ENCODE results near the gene IPO4.

IPO4 gene

DNA sequence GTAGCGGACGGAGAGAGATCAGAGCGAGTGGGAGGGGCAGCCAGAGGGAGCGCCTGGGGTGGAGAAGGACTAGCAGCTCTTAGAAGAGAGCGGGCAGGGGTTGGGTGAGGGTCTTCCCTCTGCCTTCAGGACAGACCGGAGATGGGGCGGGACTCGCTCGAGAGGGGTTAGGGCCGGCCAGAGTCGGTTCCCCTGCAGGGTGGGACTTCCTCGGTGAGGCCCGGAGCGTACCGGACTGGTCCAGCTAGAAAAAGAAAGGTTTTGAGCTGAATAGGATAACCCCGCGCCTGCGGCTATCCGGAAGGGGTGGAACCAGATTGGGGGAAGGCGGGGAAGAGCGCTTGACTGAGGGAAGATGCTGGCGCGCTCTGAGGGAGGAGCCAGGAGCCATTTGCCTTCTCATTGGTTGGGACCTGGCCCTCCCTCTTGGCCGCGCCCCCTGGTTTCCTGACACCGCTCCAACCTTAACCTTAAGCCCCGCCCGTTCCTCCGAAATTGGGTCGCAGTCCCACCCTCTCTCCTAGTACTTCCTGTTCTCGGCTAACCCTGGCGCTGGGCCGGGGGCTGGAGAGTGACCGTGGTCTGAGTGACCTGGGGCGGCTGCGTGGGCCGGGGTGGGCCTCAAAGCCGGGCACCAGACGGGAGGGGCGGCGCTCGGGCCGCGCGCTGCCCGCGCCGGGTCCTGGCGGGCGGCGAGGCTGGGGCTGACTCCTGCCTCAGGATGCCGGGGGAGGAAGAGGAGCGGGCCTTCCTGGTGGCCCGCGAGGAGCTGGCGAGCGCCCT, 41.4 kb downstream of the IPO4 start, which contains the start of gene RNF31:
RNF31 (plus strand) TSS at position 521 of the 783 bp plus-strand sequence; CDS start at position 722, 201 bp downstream.
- peak; percentile 99 for DNase-seq

DNA sequence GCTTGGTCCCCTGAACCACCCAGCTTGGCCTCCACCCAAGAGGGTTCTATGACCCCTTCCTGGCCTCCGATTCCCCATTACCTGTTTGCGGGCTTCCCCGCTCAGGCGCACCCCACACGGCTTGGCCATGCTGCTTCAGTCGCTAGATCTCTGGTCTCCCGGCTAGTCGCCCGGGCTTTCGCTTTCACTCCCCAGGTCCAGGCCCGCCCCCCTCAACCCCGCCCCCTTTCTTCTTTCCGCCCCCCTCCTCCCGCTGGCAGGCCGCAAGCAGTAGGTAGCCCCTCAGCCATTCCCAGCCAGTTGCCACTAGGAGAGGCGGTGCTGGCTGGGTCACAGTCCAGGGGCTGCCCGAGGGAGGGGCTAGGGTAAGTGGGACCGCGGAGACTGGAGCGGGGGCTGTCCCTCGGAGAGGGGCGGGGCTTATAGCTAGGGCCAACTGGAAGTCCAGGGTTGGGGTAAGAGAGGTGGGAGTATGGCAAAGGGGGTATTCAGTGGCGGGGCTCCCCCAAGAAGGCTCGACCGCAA, 42.1 kb downstream of the IPO4 start, which contains the start of gene PSME2:
PSME2 (minus strand) TSS at position 158 of the 525 bp plus-strand sequence; CDS start at position 129, 29 bp downstream.
- DNase-seq, result peak; percentile 100

DNA sequence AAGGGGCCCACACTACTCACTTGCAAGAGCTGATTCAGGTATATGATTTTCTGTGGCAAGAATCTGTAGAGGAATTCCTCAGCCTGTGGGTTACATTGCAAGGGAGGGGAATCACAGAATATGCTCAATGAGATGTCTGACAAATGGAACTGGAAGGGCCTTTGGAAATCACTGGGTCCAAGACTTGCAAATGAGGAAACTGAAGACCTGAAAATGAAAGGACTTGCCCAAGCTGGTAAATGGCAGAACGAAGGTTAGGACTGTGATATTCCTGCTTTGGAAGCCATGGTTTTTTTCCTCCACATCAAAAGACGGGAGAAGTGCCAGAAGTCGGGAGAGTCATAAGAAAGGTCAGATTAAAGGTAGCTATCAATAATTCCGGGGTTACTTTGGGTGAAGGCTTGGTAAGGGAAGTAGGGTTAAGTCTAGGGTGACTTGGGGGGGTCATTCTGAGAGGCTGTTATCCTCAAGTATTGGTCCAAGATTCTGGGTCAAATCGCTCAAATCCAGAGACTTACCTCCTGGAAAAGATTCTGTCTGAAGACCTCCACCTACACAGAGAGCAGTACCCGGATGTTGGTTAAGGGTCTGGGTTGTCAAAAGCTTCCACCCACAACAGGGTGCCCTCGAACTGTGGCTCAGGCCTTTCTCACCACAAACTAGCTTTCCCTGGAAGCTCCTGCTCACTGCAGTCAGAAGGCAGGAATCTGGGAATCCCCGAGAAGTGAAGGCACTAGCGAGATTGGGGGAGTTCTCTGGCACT, 42.7 kb downstream of the IPO4 start:
- DNase-seq, result no peak

DNA sequence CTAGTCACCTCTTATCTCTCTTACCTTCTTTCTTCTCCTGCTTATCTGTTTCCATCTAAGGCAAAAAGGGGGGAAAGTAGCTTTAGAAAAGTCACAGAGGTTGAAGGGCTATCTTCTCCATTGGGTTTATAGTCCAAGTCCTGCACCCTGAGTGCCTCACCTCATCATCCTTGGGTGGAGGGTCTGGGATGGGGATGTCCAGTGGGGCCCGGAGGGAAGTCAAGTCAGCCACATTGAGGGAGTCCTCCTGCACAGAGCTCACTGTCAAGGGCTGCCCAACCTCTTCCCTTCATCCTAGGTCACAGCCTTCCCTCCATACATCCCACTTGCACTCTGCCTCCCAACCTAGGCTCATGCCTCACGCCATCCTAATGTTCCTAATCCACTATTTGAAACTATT, 43.4 kb downstream of the IPO4 start:
- DNase-seq, result no peak

DNA sequence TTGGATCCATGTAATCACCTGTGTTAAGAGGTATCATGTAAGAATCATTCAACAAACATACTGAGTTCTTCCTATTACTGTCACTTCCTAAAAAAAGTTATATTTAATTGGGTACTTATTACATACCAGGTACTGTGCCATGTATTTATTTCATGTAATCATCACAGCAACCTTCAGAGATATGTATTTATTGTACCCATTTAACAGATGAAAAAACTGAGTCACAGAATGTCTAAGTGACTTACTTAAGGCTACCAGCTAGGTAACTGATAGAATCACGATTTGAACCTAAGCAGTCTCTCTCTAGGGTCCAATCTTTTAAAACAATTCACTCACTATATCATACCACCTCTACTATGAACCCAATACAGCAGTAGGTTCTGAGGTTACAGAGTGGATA, 44.2 kb downstream of the IPO4 start:
- DNase-seq, result no peak

DNA sequence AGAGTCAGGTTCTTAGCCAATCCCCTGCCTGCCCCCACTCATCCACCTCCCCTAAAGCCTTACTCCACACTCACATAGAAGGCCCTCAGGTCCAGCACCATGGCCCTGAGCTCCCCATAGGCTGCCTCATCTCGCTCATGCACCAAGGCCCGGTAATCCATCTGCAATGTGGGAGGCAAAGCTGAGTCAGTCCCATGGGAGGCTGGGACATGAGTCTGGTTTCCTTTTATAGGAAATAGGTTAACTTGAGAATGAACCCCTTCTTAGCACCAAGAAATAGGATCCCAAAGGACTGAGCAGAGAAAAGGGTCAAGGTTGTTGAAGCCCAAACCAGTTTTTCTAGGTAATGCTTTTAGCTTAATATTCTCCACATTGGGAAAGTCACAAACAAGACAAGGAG, 45.1 kb downstream of the IPO4 start:
- DNase-seq, result no peak

DNA sequence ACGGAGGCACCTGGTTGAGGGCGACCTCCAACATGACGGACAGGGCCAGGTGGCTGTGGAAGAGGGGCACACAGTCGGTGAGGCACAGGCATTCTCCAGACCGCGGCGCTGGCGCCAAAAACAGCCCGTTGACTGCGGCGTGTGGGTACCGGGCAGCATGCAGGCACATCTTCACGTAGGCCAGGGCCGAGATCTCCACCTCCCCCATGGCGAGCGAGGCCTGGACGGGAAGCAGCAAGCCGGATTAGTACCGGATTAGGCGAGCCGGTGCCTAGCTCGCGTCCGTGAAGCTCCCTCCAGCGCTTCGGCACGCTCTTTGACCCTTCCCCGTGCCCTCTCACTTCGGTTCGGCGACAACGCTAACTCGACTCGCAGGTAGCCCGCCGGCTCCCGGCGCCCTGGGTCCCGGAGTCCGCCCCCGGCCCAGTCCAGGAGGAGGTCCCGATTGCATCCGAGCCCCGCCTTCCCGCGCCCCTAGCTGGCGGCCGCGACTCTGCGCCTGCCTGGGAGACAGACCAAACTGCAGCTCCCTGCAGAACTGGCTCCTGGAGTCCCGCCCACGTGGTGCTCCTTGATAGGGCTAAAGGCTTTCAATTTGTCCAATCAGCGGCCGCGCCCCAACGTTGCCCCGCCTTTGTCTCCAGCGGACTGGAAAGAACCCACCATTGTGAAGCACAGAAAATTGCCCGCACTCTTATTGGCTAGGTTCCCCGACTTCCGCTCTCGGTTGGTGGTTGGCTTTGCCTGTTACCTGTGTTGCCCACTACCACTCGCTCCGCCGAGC, 47.3 kb downstream of the IPO4 start, which contains the start of gene EMC9:
EMC9 (minus strand) TSS at position 495 of the 784 bp plus-strand sequence; CDS start at position 208, 287 bp downstream.
- DNase-seq, result peak; percentile 100

DNA sequence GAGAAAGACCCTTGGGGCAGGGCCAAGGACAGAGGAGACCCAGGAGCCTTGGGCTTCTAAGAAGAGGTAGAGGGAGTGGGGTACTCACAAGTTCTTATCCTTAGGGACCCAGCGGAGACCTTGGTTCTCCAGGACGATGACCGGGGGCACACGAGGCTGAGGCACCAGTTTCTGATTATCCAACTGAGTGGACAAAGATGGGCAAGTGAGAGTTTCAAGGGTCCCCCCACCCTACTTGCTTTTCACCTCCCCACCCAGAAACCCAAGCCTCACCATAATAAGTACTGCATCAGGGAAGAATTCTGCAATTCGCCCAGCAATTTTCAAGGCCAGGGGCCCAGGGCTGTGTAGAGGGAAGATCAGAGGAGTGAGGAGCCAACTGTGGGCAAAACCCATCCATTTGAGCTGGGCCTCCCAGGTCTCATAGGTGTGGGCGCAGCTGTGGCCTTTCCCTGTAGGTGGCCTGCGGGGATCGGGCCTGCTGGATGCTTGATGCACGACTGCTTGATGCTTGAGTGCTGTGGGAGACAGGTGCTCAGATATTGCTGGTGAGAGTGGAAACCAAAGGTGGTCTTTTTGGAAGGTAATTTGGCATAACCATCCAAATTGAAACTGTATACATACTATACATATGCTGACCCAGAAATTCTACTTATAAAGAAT, 49.2 kb downstream of the IPO4 start:
- no peak for DNase-seq

DNA sequence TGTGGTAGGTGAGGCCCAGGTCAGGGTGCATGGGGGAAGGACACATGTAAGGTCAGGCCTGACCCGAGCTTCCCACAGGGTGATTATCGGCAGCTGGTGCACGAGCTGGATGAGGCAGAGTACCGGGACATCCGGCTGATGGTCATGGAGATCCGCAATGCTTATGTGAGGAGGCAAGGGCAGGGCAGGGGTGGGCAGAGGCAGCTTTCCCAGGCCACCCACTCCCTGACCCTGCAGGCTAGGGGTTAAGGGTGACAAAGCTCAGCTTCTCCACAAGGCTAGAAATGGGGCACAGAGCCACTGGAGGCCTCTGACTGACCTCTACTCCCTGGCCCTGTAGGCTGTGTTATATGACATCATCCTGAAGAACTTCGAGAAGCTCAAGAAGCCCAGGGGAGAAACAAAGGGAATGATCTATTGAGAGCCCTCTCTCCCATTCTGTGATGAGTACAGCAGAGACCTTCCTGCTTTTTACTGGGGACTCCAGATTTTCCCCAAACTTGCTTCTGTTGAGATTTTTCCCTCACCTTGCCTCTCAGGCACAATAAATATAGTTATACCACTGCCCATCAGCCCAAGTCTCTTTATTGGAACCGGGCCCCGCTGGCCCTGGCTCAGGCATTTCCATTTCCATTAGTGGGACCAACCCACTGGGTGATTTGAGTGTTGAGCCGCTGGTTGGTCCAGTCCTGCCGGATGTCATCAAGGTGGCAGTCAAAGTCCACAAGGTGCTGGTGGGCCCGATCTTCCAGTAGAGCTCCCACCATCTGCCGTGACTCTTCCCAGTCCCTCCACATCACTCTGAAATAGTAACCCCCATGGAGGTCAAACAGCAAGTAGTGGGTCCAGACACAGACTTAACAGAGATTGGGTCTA, 50.0 kb downstream of the IPO4 start:
- DNase-seq, result no peak

DNA sequence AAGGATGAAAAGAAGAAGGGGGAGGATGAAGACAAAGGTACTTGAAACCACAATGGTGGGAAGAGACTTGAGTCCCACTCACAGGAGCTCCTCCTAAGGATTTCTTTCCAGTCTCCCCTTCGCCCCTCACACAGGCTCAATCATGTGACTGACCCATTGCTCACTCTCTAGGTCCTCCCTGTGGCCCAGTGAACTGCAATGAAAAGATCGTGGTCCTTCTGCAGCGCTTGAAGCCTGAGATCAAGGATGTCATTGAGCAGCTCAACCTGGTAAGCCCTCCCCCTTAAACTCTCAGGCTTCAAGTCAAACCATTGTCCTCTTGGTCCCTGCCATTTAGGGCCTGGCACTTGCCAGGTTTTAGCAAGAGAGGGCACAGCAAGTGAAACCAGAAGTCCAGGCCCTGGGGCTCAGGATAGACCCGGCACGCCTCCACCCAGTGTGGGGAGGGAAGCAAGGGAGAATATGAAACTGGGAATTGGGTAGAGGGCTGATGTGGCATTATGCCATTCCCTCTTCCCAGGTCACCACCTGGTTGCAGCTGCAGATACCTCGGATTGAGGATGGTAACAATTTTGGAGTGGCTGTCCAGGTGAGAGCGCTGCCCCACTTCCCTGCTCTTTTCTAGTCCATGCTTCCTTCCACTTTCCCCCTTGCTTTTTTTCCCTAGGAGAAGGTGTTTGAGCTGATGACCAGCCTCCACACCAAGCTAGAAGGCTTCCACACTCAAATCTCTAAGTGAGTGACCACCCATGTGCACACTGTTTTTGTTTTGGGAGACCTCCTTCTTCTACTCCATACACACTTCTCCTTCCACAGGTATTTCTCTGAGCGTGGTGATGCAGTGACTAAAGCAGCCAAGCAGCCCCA, 50.9 kb downstream of the IPO4 start:
- no peak for DNase-seq

DNA sequence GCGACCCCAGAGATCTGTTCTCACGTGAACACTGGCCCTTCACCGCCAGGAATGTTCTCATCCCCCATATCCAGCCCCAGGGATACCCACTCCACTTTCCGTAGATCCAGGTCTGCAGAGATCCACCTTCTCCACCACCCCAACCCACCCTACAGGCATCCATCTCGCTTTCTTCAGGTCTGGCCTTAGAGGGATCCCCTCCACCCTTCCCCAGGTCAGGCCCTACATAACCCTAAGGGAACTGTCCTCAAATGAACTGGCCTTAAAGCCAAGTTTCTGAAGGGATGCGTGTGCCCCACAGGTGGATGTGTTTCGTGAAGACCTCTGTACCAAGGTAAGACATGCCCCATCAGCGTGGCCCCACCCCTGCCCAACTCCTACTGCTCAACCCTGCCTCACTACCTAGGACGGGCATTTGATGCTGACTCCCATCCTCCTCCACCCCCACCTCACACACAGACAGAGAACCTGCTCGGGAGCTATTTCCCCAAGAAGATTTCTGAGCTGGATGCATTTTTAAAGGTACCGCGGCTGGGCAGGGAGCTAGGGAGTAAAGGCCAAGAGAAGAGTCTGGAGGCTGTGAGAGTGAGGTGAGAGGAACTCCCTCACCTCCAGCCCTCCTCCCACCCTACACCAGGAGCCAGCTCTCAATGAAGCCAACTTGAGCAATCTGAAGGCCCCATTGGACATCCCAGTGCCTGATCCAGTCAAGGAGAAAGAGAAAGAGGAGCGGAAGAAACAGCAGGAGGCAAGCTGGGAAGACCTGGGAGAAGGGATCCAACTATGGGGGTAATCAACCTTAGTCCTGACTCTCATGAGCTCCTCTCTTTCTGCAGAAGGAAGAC, 51.7 kb downstream of the IPO4 start:
- no peak for DNase-seq

DNA sequence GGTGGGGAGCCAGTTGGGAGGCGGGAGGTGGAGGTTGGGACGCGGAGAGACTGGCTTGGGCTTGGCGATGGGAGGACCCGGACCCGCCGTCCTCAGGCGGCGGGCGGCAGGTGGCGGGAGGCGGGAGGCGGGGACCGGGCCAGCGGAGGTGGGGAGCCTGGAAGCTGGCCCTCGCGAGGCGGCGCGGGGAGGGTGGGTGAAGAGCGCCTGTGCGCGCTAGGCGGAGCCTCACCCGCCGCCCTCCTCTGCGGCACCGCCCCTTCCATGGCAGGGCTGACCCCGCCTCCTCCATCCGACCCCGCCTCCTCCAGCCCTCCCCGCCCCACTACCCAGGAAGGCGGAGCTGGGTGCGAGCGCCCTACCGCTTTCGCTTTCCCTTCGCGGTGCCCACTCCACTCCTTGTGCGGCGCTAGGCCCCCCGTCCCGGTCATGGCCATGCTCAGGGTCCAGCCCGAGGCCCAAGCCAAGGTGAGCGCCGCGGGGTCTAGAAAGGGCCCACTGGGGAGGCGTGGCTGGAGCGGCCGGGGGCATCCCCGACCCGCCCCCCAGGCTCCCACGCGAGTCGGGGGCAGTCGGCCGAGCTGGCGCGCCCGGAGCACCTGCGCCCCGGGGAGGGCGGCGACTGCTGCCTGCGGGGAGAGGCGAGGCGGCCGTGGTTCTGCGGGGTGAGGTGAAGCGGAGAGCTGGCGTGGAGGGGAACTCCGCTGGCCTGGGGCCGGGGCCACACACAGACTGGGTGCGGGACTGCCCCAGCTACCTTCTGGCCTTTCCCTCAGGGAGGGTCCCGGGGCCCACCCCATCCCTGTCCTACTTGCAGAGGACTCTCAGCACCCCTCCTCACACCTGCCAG, 52.6 kb downstream of the IPO4 start, which contains the start of gene PSME1:
PSME1 (plus strand) TSS at position 361 of the 850 bp plus-strand sequence; CDS start at position 430, 69 bp downstream.
- DNase-seq, result peak; percentile 94

DNA sequence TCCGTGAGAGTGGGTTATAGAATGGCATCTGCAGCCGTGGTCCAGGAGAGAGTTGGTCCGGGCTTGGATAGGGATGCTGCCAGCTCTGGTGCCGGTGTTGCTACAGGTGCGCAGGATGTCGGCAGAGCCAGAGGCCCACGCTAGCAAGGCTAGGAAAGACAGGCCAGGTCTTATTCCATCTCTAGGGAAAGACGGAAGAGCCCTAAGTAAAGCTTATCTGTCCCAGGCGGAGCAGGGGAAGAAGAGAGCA, 53.1 kb downstream of the IPO4 start:
- no peak for DNase-seq

DNA sequence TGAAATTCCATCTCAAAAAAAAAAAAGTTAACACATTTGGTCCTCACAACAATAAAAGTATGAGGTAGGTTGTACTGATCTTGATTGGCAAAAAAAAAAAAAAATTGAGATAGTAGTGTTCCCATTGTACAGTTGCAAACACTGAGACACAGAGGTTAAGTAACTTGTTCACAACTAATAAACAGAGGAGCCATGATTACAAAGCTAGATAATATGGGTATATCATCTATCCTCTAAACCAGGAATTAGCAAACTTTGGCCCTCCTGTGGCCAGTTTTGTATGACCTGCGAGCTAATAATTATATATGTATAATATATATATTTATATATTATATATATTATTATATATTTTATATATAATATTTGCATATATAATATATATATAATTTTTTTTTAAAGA, 54.9 kb downstream of the IPO4 start:
- DNase-seq, result no peak

DNA sequence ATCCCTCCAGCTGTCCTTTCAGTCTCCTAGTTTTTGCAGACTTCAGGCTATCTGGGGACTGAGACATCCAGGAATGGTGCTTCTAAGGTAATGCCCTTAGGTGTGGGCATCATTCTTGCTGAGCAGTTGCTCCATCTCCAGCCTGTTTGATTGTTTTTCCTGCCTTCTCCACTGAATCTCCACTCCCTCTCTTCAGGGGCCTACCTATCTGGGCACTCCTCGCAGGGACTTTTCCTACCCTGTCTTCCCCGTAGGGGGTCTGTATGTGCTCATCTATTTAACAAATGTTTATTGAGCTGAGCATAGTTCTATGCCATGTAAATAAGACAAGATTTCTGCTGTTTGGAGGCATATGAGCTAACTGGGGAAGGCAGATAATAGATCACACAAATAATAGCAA, 55.6 kb downstream of the IPO4 start:
- no peak for DNase-seq

DNA sequence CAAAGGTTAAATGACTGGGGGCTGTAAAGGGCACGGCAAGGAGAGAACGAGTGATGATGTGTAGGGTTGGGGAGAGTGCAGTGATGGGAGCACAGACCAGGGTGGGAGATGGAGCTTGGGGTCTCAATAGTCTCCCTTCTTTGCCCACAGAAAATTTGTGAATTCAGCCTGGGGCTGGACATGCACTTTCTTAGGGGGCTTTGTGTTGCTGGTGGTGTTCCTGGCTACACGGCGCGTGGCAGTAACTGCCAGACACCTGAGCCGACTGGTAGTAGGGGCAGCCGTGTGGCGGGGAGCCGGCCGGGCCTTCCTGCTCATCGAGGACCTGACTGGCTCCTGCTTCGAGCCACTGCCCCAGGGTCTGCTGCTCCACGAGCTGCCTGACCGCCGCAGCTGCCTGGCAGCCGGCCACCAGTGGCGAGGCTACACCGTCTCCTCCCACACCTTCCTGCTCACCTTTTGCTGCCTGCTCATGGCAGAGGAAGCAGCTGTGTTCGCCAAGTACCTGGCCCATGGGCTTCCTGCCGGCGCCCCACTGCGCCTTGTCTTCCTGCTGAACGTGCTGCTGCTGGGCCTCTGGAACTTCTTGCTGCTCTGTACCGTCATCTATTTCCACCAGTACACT, 56.4 kb downstream of the IPO4 start:
- DNase-seq, result no peak

DNA sequence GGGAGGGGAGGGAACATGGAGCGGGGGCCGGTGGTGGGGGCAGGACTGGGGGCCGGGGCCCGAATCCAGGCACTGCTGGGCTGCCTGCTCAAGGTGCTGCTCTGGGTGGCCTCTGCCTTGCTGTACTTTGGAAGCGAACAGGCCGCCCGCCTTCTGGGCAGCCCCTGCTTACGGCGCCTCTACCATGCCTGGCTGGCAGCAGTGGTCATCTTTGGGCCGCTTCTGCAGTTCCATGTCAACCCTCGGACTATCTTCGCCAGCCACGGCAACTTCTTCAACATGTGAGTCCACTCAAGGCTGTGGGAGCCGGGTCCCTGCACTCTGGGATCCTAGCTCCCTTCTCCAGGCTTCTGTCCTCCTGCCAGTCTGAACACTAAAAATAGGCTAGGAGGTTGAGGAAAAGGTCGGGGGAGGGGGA, 57.1 kb downstream of the IPO4 start:
- DNase-seq, result no peak
